GM19324 (cell line): ENCODE measurements around the gene VAX1.
"Not testable (repeated sequence)": the region's sequence is repeated elsewhere in the genome, so short reads cannot be mapped to it uniquely, and the experiment has no call there.

Experiments used
- ATAC-seq: cut with Tn5 transposase; IDR thresholded peaks from one replicate; pipeline ENCODE4 v1.9.1; 2021; ENCODE audit warnings: mild to moderate bottlenecking, moderate library complexity; ENCODE audit not compliant: unreplicated experiment, low FRiP score

The VAX1 gene

DNA sequence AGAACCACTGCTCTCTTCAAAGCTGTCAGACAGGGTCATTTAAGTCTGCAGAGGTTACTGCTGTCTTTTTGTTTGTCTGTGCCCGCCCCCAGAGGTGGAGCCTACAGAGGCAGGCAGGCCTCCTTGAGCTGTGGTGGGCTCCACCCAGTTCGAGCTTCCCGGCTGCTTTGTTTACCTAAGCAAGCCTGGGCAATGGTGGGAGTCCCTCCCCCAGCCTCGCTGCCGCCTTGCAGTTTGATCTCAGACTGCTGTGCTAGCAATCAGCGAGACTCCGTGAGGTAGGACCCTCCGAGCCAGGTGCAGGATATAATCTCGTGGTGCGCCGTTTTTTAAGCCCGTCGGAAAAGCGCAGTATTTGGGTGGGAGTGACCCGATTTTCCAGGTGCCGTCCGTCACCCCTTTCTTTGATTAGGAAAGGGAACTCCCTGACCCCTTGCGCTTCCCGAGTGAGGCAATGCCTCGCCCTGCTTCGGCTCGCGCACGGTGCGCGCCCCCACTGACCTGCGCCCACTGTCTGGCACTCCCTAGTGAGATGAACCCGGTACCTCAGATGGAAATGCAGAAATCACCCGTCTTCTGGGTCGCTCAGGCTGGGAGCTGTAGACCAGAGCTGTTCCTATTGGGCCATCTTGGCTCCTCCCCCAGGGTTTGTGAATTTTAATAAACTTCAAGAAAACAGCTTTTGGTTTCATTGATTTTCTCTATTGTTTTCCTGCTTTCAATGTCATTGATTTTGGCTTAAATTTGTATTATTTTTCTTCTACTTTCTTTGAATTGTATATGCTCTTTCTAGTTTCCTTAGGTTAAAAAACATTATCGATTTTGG lies 53.4 kb downstream of the VAX1 start:
- ATAC-seq: not testable (repeated sequence)
